PC-3 (cell line): ENCODE measurements around the gene CLRN3. TPM values are rescaled to one million over a fixed set of nuclear protein-coding genes. Genes with fewer than 3 reads are reported as not detected.

Experiments
- ATAC-seq: fragments of 200-7000 bp; cut with Tn5 transposase; 2 replicates; pipeline ENCODE4 v1.9.1; 2020; ENCODE audit warnings: mild to moderate bottlenecking, moderate library complexity
- BruUV-seq: library from RNA; stranded (reverse); fragments of 400-500 nt; replicated peaks from 2 replicates; lab custom pipeline; 2021; lab: Mats Ljungman, UMichigan
- CTCF ChIA-PET: fragments of 300-600 bp; sonication (Branson Sonifier 250); formaldehyde crosslinking; loops from one replicate; lab custom pipeline; 2022; ENCODE audit warnings: antibody characterized with exemption; lab: Charles Lee
- POLR2A ChIA-PET: fragments of 300-600 bp; sonication (Branson Sonifier 250); formaldehyde crosslinking; loops from one replicate; lab custom pipeline; 2022; ENCODE audit warnings: antibody characterized with exemption; ENCODE audit not compliant: unreplicated experiment; lab: Charles Lee
- DNase-seq: peaks from one replicate; pipeline ENCODE4 v3.0.0-alpha.2; 2015
- H2AFZ ChIP-seq: fragments of 300-600 bp; sonication (generic); 2 replicates; pipeline ENCODE4 v1.6.0; 2016; ENCODE audit warnings: antibody characterized with exemption, low read length
- H3F3A ChIP-seq: fragments of 300-600 bp; sonication (generic); one replicate; pipeline ENCODE4 v1.6.0; 2017; ENCODE audit warnings: antibody characterized with exemption, low read length, control low read depth, mild to moderate bottlenecking; ENCODE audit not compliant: unreplicated experiment
- H3K27ac ChIP-seq: fragments of 300-600 bp; sonication (generic); 2 replicates; pipeline ENCODE4 v1.5.1; 2016; ENCODE audit warnings: mild to moderate bottlenecking, low read length
- H3K27me3 ChIP-seq: fragments of 300-600 bp; sonication (generic); 2 replicates; pipeline ENCODE4 v1.6.1; 2016; ENCODE audit warnings: low read length, mixed read lengths
- H3K36me3 ChIP-seq: fragments of 300-600 bp; sonication (generic); 2 replicates; pipeline ENCODE4 v1.6.1; 2016; ENCODE audit warnings: low read depth, mixed run types, low read length, mixed read lengths
- H3K4me1 ChIP-seq: fragments of 300-600 bp; sonication (generic); 2 replicates; pipeline ENCODE4 v1.5.1; 2016; ENCODE audit warnings: low read length; ENCODE audit not compliant: insufficient read depth
- H3K4me2 ChIP-seq: fragments of 300-600 bp; sonication (generic); 2 replicates; pipeline ENCODE4 v1.6.0; 2016; ENCODE audit warnings: low read length
- H3K4me3 ChIP-seq: fragments of 300-600 bp; sonication (generic); 2 replicates; pipeline ENCODE4 v1.5.1; 2016; ENCODE audit warnings: mild to moderate bottlenecking, low read length, mixed read lengths
- H3K79me2 ChIP-seq: fragments of 300-600 bp; sonication (generic); 2 replicates; pipeline ENCODE4 v1.6.1; 2017; ENCODE audit warnings: low read length, mixed read lengths
- H3K9ac ChIP-seq: fragments of 300-600 bp; sonication (generic); 2 replicates; pipeline ENCODE4 v1.6.0; 2016; ENCODE audit warnings: mild to moderate bottlenecking, low read length
- H3K9me2 ChIP-seq: fragments of 300-600 bp; sonication (generic); replicated peaks from 2 replicates; pipeline ENCODE4 v1.6.1; 2016; ENCODE audit warnings: mixed run types, low read length, mixed read lengths
- H3K9me3 ChIP-seq: fragments of 300-600 bp; sonication (generic); 2 replicates; pipeline ENCODE4 v1.6.1; 2016; ENCODE audit warnings: low read length, mixed read lengths
- H4K20me1 ChIP-seq: fragments of 300-600 bp; sonication (generic); 2 replicates; pipeline ENCODE4 v1.6.1; 2016; ENCODE audit warnings: low read length, mixed read lengths
- CTCF ChIP-seq: fragments of 300-600 bp; sonication (generic); conservative IDR thresholded peaks from 2 replicates; pipeline ENCODE4 v1.5.1; 2017; ENCODE audit warnings: antibody characterized with exemption, low read depth, mild to moderate bottlenecking, low read length
- EZH2 ChIP-seq: fragments of 300-600 bp; sonication (generic); IDR thresholded peaks from one replicate; pipeline ENCODE4 v1.6.1; 2017; ENCODE audit warnings: antibody characterized with exemption, mild to moderate bottlenecking, low read length; ENCODE audit not compliant: unreplicated experiment
- EZH2phosphoT487 ChIP-seq: fragments of 300-600 bp; sonication (generic); IDR thresholded peaks from 2 replicates; pipeline ENCODE4 v1.6.1; 2018; ENCODE audit warnings: mild to moderate bottlenecking, antibody characterized with exemption, low read length, borderline replicate concordance
- intact Hi-C: fragments of 100-400 bp; cut with micrococcal nuclease; formaldehyde crosslinking; loops from 2 replicates; pipeline ENCODE4 v1.9.0; 2023
- total RNA-seq: library from RNA; depleted of rRNA; stranded (reverse); fragments of >200 nt; gene quantifications from 2 replicates; pipeline ENCODE4 v1.2.3, GENCODE V29; 2014

Gene CLRN3
- total RNA-seq, 1 experiment from 2014 or later: not detected

GRCh38 chr10:127872011-127872761 lies 20.6 kb downstream of the CLRN3 start:
- no peak overlapping the region for H3K27ac ChIP-seq
- H3K9me2 ChIP-seq: no peaks in the 10 kb centered on the region
- no peaks in the 10 kb centered on the region for H3K4me1 ChIP-seq
- H4K20me1 ChIP-seq: no peaks in the 10 kb centered on the region
- no peak for ATAC-seq
- no peaks in the 10 kb centered on the region for H3F3A ChIP-seq
- BruUV-seq: no TSS peak
- POLR2A ChIA-PET: no interaction called here
- no peaks in the 10 kb centered on the region for H3K79me2 ChIP-seq
- TF ChIP-seq EZH2: no peak
- no peak for TF ChIP-seq CTCF
- TF ChIP-seq EZH2phosphoT487: no peak
- H3K4me3 ChIP-seq: no peak overlapping the region
- H3K9ac ChIP-seq: no peak overlapping the region
- no peak overlapping the region for H2AFZ ChIP-seq
- no peak overlapping the region for H3K4me2 ChIP-seq
- H3K36me3 ChIP-seq: no peaks in the 10 kb centered on the region
- intact Hi-C loops: no loop called here
- DNase-seq: no peak
- CTCF ChIA-PET: interaction anchor here (1.0 kb wide), 1 partner anchor 175 kb away, joined by 3 read pairs; no protein-coding TSS in a partner anchor
- H3K9me3 ChIP-seq: no peaks in the 10 kb centered on the region
- peaks cover 7% of the 10 kb centered on the region for H3K27me3 ChIP-seq

- Histone ChIP-seq H3K27me3 (peaks cover 3% of the 10 kb centered on the region), H3K9ac (no peak overlapping the region), H3K4me1 (no peaks in the 10 kb centered on the region), H3K9me2 (no peaks in the 10 kb centered on the region), H3K79me2 (no peaks in the 10 kb centered on the region), H3K36me3 (no peaks in the 10 kb centered on the region), H3K27ac (no peak overlapping the region), H3K4me2 (no peak overlapping the region), H3K4me3 (no peak overlapping the region), H3F3A (no peaks in the 10 kb centered on the region), H3K9me3 (no peaks in the 10 kb centered on the region), H4K20me1 (no peaks in the 10 kb centered on the region), H2AFZ (no peak overlapping the region)
- ATAC-seq: no peak
- POLR2A ChIA-PET: no interaction called here
- TF ChIP-seq EZH2 (no peak), CTCF (no peak), EZH2phosphoT487 (no peak)
- intact Hi-C loops: no loop called here
- CTCF ChIA-PET: interaction anchor here (1.0 kb wide), 1 partner anchor 176 kb away, joined by 3 read pairs; no protein-coding TSS in a partner anchor
- BruUV-seq: no TSS peak
- no peak for DNase-seq
Measured at GRCh38 chr10:127871631-127872010, 21.1 kb downstream of the CLRN3 start.

- H3K9ac ChIP-seq: no peak overlapping the region
- no peaks in the 10 kb centered on the region for H3K79me2 ChIP-seq
- ATAC-seq (no peak), DNase-seq (no peak)
- ChIA-PET POLR2A (no interaction called here), CTCF (no interaction called here)
- H3K4me1 ChIP-seq: no peaks in the 10 kb centered on the region
- no peaks in the 10 kb centered on the region for H3K9me3 ChIP-seq
- H3K27me3 ChIP-seq: no peaks in the 10 kb centered on the region
- no peaks in the 10 kb centered on the region for H4K20me1 ChIP-seq
- H3K9me2 ChIP-seq: no peaks in the 10 kb centered on the region
- no peak overlapping the region for H2AFZ ChIP-seq
- BruUV-seq: no TSS peak
- no peak for TF ChIP-seq CTCF
- no peak for TF ChIP-seq EZH2phosphoT487
- no peak for TF ChIP-seq EZH2
- H3K4me3 ChIP-seq: no peak overlapping the region
- no peaks in the 10 kb centered on the region for H3F3A ChIP-seq
- H3K36me3 ChIP-seq: no peaks in the 10 kb centered on the region
- intact Hi-C loops: no loop called here
- H3K4me2 ChIP-seq: no peak overlapping the region
- no peak overlapping the region for H3K27ac ChIP-seq
Measured at GRCh38 chr10:127869329-127869728, 23.4 kb downstream of the CLRN3 start.
